T47D (cell line): ENCODE data around the gene MAJIN.
"Not testable (repeated sequence)": the region's sequence is repeated elsewhere in the genome, so short reads cannot be mapped to it uniquely, and the experiment has no call there.

ENCODE experiments used
- DNase-seq, 2 experiments: peaks; one replicate each; pipeline versions ENCODE4 v3.0.0 to v3.0.0-alpha.2; 2011 to 2012; ENCODE audit warnings: low read depth in 1 of 2, low spot score in 1 of 2
- JUND ChIP-seq: IDR thresholded peaks from 2 replicates; pipeline ENCODE4 v1.6.1; 2012; ENCODE audit warnings: low read depth
- in situ Hi-C: cut with HindIII; loops from 2 replicates; pipeline ENCODE4 v1.10.0; 2016; ENCODE audit warnings: low sequenced_read_pairs, low pct_unique_long_range_greater_than_20kb

The MAJIN gene, protein sequence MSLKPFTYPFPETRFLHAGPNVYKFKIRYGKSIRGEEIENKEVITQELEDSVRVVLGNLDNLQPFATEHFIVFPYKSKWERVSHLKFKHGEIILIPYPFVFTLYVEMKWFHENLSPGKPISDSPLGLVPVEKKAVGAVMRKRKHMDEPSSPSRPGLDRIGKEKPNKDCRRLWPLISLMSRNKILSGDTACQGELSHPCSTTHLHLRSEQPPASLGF

DNA sequence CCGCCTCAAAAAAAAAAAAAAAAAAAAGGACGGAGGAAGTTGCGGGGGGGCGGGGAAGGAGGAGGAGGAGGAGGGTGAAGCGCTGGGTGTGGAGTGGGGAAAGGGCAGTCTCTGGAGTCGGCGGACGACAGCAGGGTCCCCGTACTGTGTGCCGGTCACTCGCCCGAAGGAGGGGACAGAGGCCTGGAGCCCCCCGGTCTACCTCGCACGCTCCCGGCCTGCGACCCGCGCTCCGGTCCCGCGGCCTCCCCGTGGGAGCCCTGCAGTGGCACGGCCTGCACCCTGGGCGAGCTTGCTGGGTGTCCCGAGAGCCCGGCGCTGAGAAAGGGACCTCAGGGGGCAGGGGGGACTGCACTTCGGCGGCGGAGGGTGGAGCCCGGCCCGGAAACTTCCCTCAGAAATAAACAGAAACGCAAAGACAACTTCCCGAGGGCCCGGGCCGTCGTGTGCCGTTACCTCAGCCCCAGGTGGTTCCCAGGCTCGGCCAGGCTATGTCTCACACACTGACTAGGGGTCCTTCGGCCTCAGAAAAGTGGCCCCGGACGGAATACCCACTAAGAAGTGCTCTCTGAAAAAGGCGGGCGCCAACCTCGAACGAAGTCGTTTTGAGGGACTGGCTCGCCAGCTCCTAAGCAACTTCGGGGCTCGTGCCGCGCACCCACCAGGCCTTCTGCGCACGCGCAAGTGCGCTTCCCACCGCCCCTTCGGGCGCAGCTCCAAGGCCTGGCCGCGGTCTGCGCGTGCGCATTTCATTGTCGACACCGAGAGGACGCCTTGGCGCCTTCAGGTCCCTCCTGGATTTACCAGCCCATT is at the start of gene MAJIN:
TSS of gene MAJIN (minus strand) at position 688 of the 813 bp plus-strand sequence. CDS start 12,703 bp downstream, outside the sequence.
- no peak for TF ChIP-seq JUND
- DNase-seq = no peak
- in situ Hi-C loops = no loop called here

DNA sequence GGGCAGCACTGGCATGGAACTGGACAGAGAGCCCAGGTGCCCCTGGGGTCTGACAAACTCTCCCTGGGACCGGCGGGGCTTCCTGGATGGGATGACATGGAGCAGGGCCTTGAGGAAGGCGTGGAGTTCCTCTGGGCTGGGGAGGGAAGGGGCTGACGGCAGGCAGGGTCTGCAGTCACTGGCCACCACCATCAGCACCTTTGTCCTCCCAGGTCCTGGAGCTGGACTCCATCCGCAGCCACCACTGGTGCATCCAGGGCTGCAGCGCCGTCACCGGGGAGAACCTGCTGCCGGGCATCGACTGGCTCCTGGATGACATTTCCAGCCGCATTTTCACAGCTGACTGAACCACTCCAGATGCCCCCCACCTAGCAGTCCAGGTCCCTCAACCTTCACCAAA is 49.6 kb upstream of the MAJIN start:
- DNase-seq = no peak
- in situ Hi-C loops = no loop called here

DNA sequence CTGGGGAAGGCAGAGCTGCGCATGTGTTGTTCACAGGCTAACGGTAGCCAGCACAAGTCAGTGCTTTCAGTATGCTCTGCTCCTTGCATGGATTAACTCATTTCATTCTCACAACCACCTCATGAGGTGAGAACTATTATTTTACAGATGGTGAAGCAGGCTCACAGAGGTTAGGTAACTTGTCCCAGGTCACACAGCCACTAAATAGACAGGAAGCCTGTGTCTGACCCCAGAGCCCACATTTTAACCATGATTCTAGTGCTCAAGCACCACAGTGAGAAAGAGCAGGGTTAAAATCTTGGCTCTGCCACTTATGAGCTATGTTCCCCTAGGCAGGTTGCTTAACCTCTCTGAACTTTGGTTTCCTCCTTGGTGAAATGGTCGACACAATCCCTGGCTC is 49.1 kb upstream of the MAJIN start:
- no peak for TF ChIP-seq JUND
- no peak for DNase-seq
- in situ Hi-C loops = no loop called here

More for the DNA sequence above, 49.6 kb upstream of the MAJIN start:
- TF ChIP-seq JUND = no peak

DNA sequence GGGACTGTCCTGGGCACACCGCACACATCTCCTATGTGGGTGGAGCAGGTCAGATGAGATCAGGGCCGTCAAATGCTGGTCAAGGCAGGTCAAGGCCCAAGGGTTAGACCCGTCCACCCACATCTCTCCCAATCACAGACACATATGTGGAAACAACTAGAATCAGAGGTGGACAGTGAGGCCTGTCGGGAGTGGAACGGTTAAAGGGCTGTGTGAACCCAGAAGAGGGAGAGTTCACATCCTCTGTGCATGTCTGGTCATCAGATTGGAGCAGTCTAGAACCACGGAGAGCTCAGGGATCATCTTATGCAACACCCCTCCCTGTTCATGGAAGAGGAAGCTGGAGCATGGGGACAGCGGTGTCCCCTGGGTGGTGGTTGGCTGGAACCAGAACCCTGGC is 47.9 kb upstream of the MAJIN start:
- no peak for TF ChIP-seq JUND
- no peak for DNase-seq
- in situ Hi-C loops = no loop called here

DNA sequence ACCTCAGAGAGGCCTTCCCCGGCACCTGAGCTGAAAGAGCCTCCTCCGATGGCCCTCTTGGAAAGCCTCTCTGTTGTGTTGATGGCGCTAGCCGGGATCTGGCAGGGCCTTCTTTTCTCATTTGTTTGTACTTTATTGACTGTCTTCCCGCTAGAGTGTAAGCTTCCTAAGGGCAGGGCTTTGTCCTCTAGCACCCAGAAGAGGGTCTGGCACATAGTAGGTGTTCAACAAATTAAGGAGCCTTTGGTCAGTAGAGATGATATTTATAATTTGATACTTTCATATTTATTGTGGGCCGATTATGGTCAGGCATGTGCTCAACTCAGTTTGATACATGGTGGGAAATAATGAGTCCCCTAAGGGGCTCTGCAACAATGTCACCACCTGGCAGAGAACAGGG is 46.0 kb upstream of the MAJIN start:
- in situ Hi-C loops = no loop called here
- no peak for TF ChIP-seq JUND

DNA sequence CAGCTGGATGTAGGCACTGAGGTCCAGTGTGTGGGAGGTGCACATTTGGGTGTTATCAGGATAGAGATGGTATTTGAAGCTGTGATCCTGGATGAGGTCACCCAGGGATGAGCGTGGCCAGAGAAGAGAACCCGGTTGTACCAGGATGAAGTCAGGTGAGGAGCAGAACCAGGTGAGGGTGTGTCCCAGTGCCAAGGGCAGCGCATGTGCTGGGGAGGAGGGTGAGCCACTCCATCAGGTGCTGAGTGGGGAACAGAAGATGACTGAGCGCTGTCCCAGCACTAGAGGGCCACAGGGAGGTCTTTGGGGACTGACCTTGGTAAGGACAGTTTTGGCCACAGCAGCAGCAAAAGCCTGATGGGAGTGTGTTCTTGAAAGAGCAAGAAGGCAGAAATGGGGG is 44.8 kb upstream of the MAJIN start:
- DNase-seq = peak in 1 of 2 experiments; percentile 39
- in situ Hi-C loops = no loop called here
- no peak for TF ChIP-seq JUND

More for the DNA sequence above, 46.0 kb upstream of the MAJIN start:
- DNase-seq = no peak

DNA sequence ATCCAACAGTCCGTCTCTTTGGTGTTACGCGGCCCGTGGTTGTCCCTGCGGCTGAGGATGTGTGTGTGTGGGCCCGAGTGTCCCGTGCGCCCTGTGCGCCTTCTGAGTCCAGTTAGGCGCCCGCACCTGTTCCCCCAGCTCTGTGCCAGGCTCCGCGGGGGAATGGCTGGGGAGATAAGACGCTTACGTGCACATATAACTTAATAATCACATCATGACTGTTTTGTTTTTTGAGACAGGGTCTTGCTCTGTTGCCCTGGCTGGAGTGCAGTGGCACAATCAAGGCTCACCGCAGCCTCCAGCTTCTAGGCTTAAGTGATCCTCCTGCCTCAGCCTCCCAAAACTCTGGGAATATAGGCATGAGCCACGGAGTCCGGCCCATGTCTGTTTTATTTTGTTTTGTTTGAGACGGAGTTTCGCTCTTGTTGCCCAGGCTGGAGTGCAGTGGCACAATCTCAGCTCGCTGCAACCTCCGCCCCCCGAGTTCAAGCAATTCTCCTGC is 42.9 kb upstream of the MAJIN start:
- TF ChIP-seq JUND = no peak
- in situ Hi-C loops = no loop called here
- DNase-seq = no peak

DNA sequence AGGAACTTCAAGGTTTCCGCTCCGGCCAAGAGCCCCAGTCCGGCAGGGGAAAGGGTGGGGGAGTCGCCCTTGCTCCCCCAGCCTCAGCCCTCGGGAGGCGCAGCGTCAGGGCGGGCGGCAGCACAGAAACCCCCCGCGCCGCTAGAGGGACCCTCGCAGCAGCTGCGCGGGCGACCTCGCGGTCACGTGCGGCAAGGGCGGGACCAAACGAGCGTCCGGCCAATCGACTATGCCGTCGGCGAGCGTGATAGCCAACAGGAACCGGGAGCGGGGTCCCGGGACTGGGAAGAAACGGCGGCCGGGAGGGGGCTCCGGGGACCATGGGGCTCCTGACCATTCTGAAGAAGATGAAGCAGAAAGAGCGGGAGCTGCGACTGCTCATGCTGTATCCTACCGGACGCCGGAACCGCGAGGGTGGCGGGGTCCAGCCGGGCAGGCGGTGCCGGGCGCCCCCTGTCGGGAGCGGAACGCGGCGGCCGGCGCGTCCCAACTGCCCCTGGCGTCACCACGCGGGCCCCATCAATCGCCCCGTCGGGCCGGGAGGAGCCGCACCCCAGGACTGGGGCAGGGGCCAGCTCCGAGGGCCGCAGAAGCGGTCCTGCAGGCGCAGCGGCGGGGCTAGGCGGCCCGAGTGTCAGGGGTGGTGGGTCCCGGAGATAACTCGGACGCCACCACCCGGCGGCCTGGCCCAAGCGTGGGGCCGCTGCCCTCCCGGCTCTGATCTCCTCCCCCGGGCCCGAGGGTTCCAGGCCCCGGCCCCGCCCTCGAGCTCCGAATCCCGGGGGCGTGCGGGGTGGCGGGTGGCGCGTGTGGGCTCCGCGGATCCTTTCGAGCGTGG is 42.2 kb upstream of the MAJIN start, which contains the start of gene ARL2:
TSS of gene ARL2 (plus strand) at position 273 of the 838 bp plus-strand sequence. CDS start at position 321, 48 bp downstream.
- in situ Hi-C loops = no loop called here
- DNase-seq = peak; percentile 91 to 97
- no peak for TF ChIP-seq JUND

DNA sequence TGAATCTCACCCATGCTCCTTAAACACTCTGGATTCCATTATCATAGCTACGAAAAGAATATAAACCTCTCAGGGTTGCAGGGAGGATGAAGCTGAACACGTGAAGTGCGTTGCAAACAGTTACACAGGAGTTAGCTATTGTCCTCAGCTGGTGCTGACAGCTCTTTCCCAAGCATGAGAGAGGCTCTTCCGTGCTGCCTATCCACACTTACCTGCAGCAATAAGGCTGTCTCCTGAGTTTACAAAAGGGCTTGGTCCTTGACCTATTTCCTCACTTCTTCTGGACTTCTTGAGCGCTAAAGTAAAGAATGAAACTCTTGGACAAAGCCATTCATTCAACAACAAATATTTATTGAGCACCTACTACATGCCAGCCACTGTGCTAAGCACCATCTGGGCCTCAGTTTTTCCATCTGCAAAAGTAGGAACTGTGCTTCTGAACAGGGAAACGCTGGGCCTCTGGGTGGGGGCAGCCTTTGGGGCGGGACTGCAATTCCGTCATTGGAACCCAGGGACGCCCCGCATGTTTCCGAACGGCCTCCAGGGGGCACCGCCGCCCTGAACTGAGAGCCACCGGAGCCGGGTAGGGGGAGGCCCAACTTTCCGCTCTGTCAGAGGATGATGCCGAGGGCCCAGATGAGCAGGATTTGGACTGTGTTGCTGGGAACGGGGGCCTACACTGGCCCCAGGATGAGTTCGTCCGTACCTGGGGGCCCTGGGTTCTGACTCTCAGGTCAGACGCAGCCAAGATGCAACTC is 41.4 kb upstream of the MAJIN start:
- TF ChIP-seq JUND = no peak

DNA sequence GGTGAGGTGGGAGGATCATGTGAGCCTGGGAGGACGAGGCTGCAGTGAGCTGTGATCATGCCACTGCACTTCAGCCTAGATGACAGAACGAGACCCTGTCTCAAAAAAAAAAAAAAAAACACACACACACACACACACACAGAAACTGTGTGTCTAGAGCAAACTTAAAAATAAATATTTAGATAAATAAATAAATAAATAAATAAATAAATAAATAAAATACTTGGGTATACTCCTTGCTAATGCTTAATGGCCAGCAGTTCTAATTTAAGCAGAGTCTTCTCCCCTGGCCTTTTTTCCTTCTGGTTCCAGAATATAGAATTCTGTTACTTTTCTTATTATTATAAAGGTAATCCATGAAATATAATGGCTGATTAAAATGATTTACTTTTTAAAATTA is 37.0 kb upstream of the MAJIN start:
- in situ Hi-C loops = no loop called here
- no peak for DNase-seq
- no peak for TF ChIP-seq JUND

More for the DNA sequence above, 41.4 kb upstream of the MAJIN start:
- peak; percentile 92 to 94 for DNase-seq
- in situ Hi-C loops = no loop called here

DNA sequence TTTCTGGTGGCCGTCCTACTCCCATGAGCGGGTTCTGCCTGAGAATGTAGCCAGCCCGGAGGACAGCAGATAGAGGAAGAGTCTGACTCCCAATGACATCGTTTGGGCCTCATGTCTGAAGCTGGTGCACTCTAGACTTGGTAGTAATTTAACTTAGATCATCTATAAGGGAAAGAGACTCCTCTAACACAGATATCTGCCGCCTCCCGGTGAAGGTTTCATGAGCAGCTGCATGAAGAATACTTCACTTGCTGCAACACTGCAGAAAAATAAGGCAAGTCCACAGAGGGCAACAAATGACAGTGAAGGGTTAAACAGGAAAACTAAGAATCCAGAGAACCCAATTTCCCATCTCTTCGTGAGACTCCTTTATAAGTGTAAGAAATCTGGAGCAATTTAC is 36.1 kb upstream of the MAJIN start:
- TF ChIP-seq JUND = no peak
- in situ Hi-C loops = no loop called here
- no peak for DNase-seq

DNA sequence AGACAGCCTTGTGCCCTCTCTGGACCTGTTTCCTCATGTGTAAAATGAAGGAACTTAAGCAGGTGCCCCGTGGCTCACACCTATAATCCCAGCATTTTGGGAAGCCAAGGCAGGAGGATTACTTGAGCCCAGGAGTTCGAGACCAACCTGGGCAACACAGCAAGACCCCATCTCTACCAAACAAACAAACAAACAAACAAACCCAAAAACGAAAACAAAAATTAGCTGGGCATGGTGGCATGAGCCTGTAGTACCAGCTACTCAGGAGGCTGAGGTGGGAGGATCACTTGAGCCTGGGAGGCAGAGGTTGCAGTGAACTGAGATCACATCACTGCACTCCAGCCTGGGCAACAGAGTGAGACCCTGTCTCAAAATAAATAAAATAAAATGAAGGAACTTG is 32.1 kb upstream of the MAJIN start:
- in situ Hi-C loops, DNase-seq: not testable (repeated sequence)
